H1 (cell line): ENCODE data around the gene FGF14. TPM values are rescaled to one million over a fixed set of nuclear protein-coding genes. Genes with fewer than 3 reads are reported as not detected.

Experiments used
- CTCF ChIA-PET: fragments of 300-600 bp; sonication (Branson Sonifier 250); formaldehyde crosslinking; loops from one replicate; lab custom pipeline; 2021; ENCODE audit not compliant: partially characterized antibody; lab: Charles Lee
- POLR2A ChIA-PET: fragments of 300-600 bp; sonication (Branson Sonifier 250); formaldehyde crosslinking; loops from one replicate; lab custom pipeline; 2021; ENCODE audit warnings: inconsistent platforms; ENCODE audit not compliant: partially characterized antibody; lab: Charles Lee
- DNase-seq, 2 experiments: peaks; one replicate each; pipeline versions ENCODE4 v3.0.0 to v3.0.0-alpha.2; 2010 to 2022; ENCODE audit warnings: low spot score in 2 of 2, low read depth in 1 of 2, mixed read lengths in 1 of 2
- FAIRE-seq: peaks from 2 replicates; lab custom pipeline; 2011; peaks lifted over from hg19 to GRCh38; lab: Jason Lieb, UNC
- H2AFZ ChIP-seq: 2 replicates; pipeline ENCODE4 v1.8.1; 2012; ENCODE audit warnings: low read length, inconsistent platforms
- H2AK5ac ChIP-seq: 2 replicates; pipeline ENCODE4 v1.6.1; 2013; ENCODE audit warnings: low read depth, low read length
- H2BK120ac ChIP-seq: replicated peaks from 2 replicates; pipeline ENCODE3; 2013; ENCODE audit warnings: low read depth, low read length, inconsistent platforms
- H2BK12ac ChIP-seq: 2 replicates; pipeline ENCODE4 v1.6.1; 2013; ENCODE audit warnings: low read depth, low read length
- H2BK15ac ChIP-seq: 2 replicates; pipeline ENCODE4 v1.6.1; 2013; ENCODE audit warnings: low read length
- H2BK20ac ChIP-seq: 2 replicates; pipeline ENCODE4 v1.6.1; 2013; ENCODE audit warnings: low read length
- H2BK5ac ChIP-seq: 2 replicates; pipeline ENCODE4 v1.6.1; 2013; ENCODE audit warnings: low read depth, low read length
- H3K14ac ChIP-seq: 2 replicates; pipeline ENCODE4 v1.6.1; 2013; ENCODE audit warnings: inconsistent platforms; ENCODE audit not compliant: insufficient read length
- H3K18ac ChIP-seq: 2 replicates; pipeline ENCODE4 v1.6.1; 2013; ENCODE audit warnings: low read length; ENCODE audit errors: extremely low read depth
- H3K23ac ChIP-seq: 2 replicates; pipeline ENCODE4 v1.6.1; 2013; ENCODE audit warnings: inconsistent platforms; ENCODE audit not compliant: insufficient read length
- H3K23me2 ChIP-seq: 2 replicates; pipeline ENCODE4 v1.6.1; 2013; ENCODE audit warnings: low read depth, low read length
- H3K27ac ChIP-seq: 2 replicates; pipeline ENCODE4 v1.6.1; 2011; ENCODE audit warnings: low read depth, low read length, inconsistent platforms
- H3K27me3 ChIP-seq, 4 experiments: replicated peaks in 1 of 4; 1 replicate in 1 of 4; 2 replicates in 3 of 4; pipeline versions ENCODE4 v1.6.1 to v1.8.1; 2011 to 2013; ENCODE audit warnings: low read length in 3 of 4, mild to moderate bottlenecking in 3 of 4, inconsistent platforms in 2 of 4, mixed read lengths in 2 of 4, moderate library complexity in 1 of 4; ENCODE audit not compliant: control insufficient read depth in 3 of 4, insufficient read depth in 3 of 4; ENCODE audit errors: extremely low read depth in 1 of 4
- H3K36me3 ChIP-seq, 4 experiments: 2 replicates each; pipeline versions ENCODE4 v1.6.1 to v1.8.1; 2011 to 2013; ENCODE audit warnings: mild to moderate bottlenecking in 4 of 4, low read length in 3 of 4, moderate library complexity in 2 of 4, control low read depth in 1 of 4, inconsistent platforms in 1 of 4; ENCODE audit not compliant: insufficient read depth in 4 of 4, control insufficient read depth in 2 of 4
- H3K4ac ChIP-seq: replicated peaks from 2 replicates; pipeline ENCODE3; 2013; ENCODE audit warnings: low read length, low read depth, mixed read lengths, inconsistent platforms; ENCODE audit not compliant: insufficient read length
- H3K4me1 ChIP-seq, 4 experiments: replicated peaks in 1 of 4; 1 replicate in 1 of 4; 2 replicates in 3 of 4; pipeline versions ENCODE4 v1.6.1 to v1.8.1; 2011 to 2013; ENCODE audit warnings: low read length in 3 of 4, inconsistent platforms in 2 of 4, mixed read lengths in 1 of 4; ENCODE audit not compliant: insufficient read depth in 4 of 4, control insufficient read depth in 3 of 4
- H3K4me2 ChIP-seq, 2 experiments: 2 replicates each; pipeline versions ENCODE4 v1.6.1 to v1.8.1; 2011 to 2013; ENCODE audit warnings: low read depth in 2 of 2, low read length in 2 of 2, control low read depth in 1 of 2, inconsistent platforms in 1 of 2, mild to moderate bottlenecking in 1 of 2; ENCODE audit not compliant: insufficient read depth in 1 of 2
- H3K4me3 ChIP-seq, 4 experiments: fragments of 200-600, 300-600 bp in 1 of 4; sonication (generic), shearing (Covaris generic), sonication (Bioruptor Twin) in 1 of 4; 2 replicates each; pipeline versions ENCODE4 v1.5.1 to v1.8.1; 2011 to 2016; ENCODE audit warnings: low read length in 4 of 4, low read depth in 3 of 4, control low read depth in 2 of 4, inconsistent platforms in 2 of 4, mild to moderate bottlenecking in 2 of 4, mixed read lengths in 1 of 4, moderate library complexity in 1 of 4; ENCODE audit not compliant: insufficient read depth in 2 of 4; ENCODE audit errors: extremely low read depth in 1 of 4
- H3K56ac ChIP-seq: replicated peaks from 2 replicates; pipeline ENCODE3; 2013; ENCODE audit warnings: low read depth, mild to moderate bottlenecking, mixed read lengths, low read length, inconsistent platforms; ENCODE audit not compliant: insufficient read length
- H3K79me1 ChIP-seq: 2 replicates; pipeline ENCODE4 v1.6.1; 2013; ENCODE audit warnings: low read depth, low read length, control low read depth
- H3K79me2 ChIP-seq, 2 experiments: 2 replicates each; pipeline versions ENCODE4 v1.6.1 to v1.8.1; 2012 to 2013; ENCODE audit warnings: low read length in 2 of 2, mild to moderate bottlenecking in 2 of 2, inconsistent platforms in 1 of 2; ENCODE audit not compliant: insufficient read depth in 2 of 2, control insufficient read depth in 1 of 2
- H3K9ac ChIP-seq, 4 experiments: replicated peaks in 1 of 4; 1 replicate in 1 of 4; 2 replicates in 3 of 4; pipeline versions ENCODE4 v1.6.1 to v1.8.1; 2011 to 2013; ENCODE audit warnings: low read depth in 3 of 4, low read length in 3 of 4, control low read depth in 2 of 4, mild to moderate bottlenecking in 2 of 4, moderate library complexity in 2 of 4, inconsistent platforms in 1 of 4; ENCODE audit errors: extremely low read depth in 1 of 4
- H3K9me3 ChIP-seq, 2 experiments: 2 replicates each; pipeline versions ENCODE4 v1.6.1 to v1.8.1; 2012 to 2013; ENCODE audit warnings: mild to moderate bottlenecking in 2 of 2, moderate library complexity in 2 of 2, control low read depth in 1 of 2, inconsistent platforms in 1 of 2, low read depth in 1 of 2, low read length in 1 of 2, mixed read lengths in 1 of 2; ENCODE audit not compliant: insufficient read depth in 2 of 2
- H4K20me1 ChIP-seq, 2 experiments: replicated peaks in 1 of 2; 2 replicates each; pipeline versions ENCODE3 to v1.8.1; 2011 to 2013; ENCODE audit warnings: inconsistent platforms in 2 of 2, low read length in 2 of 2, mild to moderate bottlenecking in 1 of 2; ENCODE audit not compliant: insufficient read depth in 2 of 2, control insufficient read depth in 1 of 2
- H4K5ac ChIP-seq: 2 replicates; pipeline ENCODE4 v1.6.1; 2013; ENCODE audit warnings: low read length, low read depth, mixed read lengths, inconsistent platforms; ENCODE audit not compliant: insufficient read length
- H4K8ac ChIP-seq: 2 replicates; pipeline ENCODE4 v1.8.0; 2013; ENCODE audit warnings: mild to moderate bottlenecking, moderate library complexity, low read length, inconsistent platforms; ENCODE audit not compliant: insufficient read depth; ENCODE audit errors: extremely low read depth
- H4K91ac ChIP-seq: replicated peaks from 2 replicates; pipeline ENCODE3; 2013; ENCODE audit warnings: low read length, mixed read lengths, inconsistent platforms; ENCODE audit not compliant: insufficient read length
- KDM1A ChIP-seq: fragments of 200-600, 300-600 bp; sonication (generic); IDR thresholded peaks from 2 replicates; pipeline ENCODE4 v1.7.1; 2016; ENCODE audit warnings: mild to moderate bottlenecking, low read length, borderline replicate concordance
- NANOG ChIP-seq: IDR thresholded peaks from 2 replicates; pipeline ENCODE4 v1.6.1; 2011; ENCODE audit warnings: low read length, low read depth, mild to moderate bottlenecking, inconsistent platforms; ENCODE audit not compliant: insufficient read depth, poor library complexity, severe bottlenecking
- polyA plus RNA-seq, 7 experiments: library from polyadenylated mRNA; depleted of rRNA in 3 of 7; stranded (reverse) in 5 of 7; unstranded in 2 of 7; fragments of >200 nt in 5 of 7; fragments of 200-250 nt in 2 of 7; gene quantifications; 1 replicate in 5 of 7; 2 replicates in 1 of 7; 4 replicates in 1 of 7; pipeline versions ENCODE4 v1.2.1 to v1.2.3, GENCODE V29; 2011 to 2013; ENCODE audit warnings: missing spikeins in 2 of 7, mixed read lengths in 2 of 7
- total RNA-seq: library from RNA; stranded (reverse); fragmentation: NEBNext Ultra II Directional; extraction: Animal tissue kit (Norgen Biotek cat#: 25700); gene quantifications from 2 replicates; pipeline ENCODE4 v1.2.1, GENCODE V29; 2021

Gene FGF14
- total and polyA plus RNA-seq, 2 of the 8 experiments (the other 6 are each of a cell fraction or from before 2014, with no cell fraction given): 0.05 to 0.58 TPM

- H3K23me2 ChIP-seq: no peaks in the 10 kb centered on the region
- H4K20me1 ChIP-seq: no peaks in the 10 kb centered on the region
These were observed 401.1 kb downstream of the FGF14 start for GRCh38 chr13:102000764-102001163.

More at GRCh38 chr13:102000764-102001163, 401.1 kb downstream of the FGF14 start:
- ChIA-PET POLR2A (no interaction called here), CTCF (no interaction called here)
- Histone ChIP-seq H2BK120ac (no peak overlapping the region), H3K4me2 (no peak overlapping the region), H3K27ac (no peak overlapping the region), H3K27me3 (no peaks in the 10 kb centered on the region), H3K9ac (no peak overlapping the region), H2AFZ (no peak overlapping the region), H2BK5ac (no peak overlapping the region), H3K36me3 (no peaks in the 10 kb centered on the region), H2BK15ac (no peak overlapping the region), H3K56ac (no peak overlapping the region), H4K8ac (no peak overlapping the region), H3K4me1 (no peaks in the 10 kb centered on the region), H3K14ac (no peak overlapping the region), H3K18ac (no peak overlapping the region), H4K91ac (no peak overlapping the region), H3K4me3 (no peak overlapping the region), H3K9me3 (no peaks in the 10 kb centered on the region), H2BK20ac (no peak overlapping the region), H3K79me1 (no peaks in the 10 kb centered on the region), H2BK12ac (no peak overlapping the region), H4K5ac (no peak overlapping the region), H2AK5ac (no peak overlapping the region), H3K4ac (no peak overlapping the region), H3K79me2 (no peaks in the 10 kb centered on the region), H3K23ac (no peak overlapping the region)
- TF ChIP-seq NANOG: no peak
- TF ChIP-seq KDM1A: no peak
- FAIRE-seq (no peak), DNase-seq (no peak)
